Liver (tissue), 3 donors: ENCODE measurements around the gene NCAPH2.

Experiments
- ATF3 ChIP-seq: IDR thresholded peaks from 2 replicates; pipeline ENCODE4 v1.6.1; 2016; ENCODE audit warnings: antibody characterized with exemption
- CTCF ChIP-seq: fragments of 150-350 bp; IDR thresholded peaks from 2 replicates; pipeline ENCODE4 v1.5.1; 2017; ENCODE audit warnings: improper control_type of control experiment, low read depth, low read length; ENCODE audit not compliant: missing input control
- EGR1 ChIP-seq, 2 donors: IDR thresholded peaks; 2 replicates each; pipeline ENCODE4 v1.6.1; 2016 to 2018; ENCODE audit warnings: antibody characterized with exemption in 2 of 2, low read depth in 2 of 2
- GABPA ChIP-seq, 2 donors: IDR thresholded peaks in 1 of 2; conservative IDR thresholded peaks in 1 of 2; 2 replicates each; pipeline ENCODE4 v1.6.1; 2016; ENCODE audit warnings: antibody characterized with exemption in 2 of 2, mild to moderate bottlenecking in 1 of 2, moderate library complexity in 1 of 2
- HNF4G ChIP-seq: IDR thresholded peaks from 2 replicates; pipeline ENCODE4 v1.6.1; 2016; ENCODE audit warnings: antibody characterized with exemption
- NR2F2 ChIP-seq: IDR thresholded peaks from 2 replicates; pipeline ENCODE4 v1.6.1; 2016; ENCODE audit warnings: antibody characterized with exemption
- RAD21 ChIP-seq, 2 donors: IDR thresholded peaks; 2 replicates each; pipeline ENCODE4 v1.6.1; 2016; ENCODE audit warnings: antibody characterized with exemption in 2 of 2, mild to moderate bottlenecking in 2 of 2
- REST ChIP-seq: IDR thresholded peaks from 2 replicates; pipeline ENCODE4 v1.6.1; 2016; ENCODE audit warnings: antibody characterized with exemption, mild to moderate bottlenecking
- RXRA ChIP-seq, 2 donors: IDR thresholded peaks; 2 replicates each; pipeline ENCODE4 v1.6.1; 2017 to 2018; ENCODE audit warnings: antibody characterized with exemption in 2 of 2, mild to moderate bottlenecking in 1 of 2
- SP1 ChIP-seq: IDR thresholded peaks from 2 replicates; pipeline ENCODE4 v1.6.1; 2018; ENCODE audit warnings: antibody characterized with exemption, mild to moderate bottlenecking
- TAF1 ChIP-seq: conservative IDR thresholded peaks from 2 replicates; pipeline ENCODE4 v1.6.1; 2016; ENCODE audit warnings: antibody characterized with exemption, mild to moderate bottlenecking
- YY1 ChIP-seq: IDR thresholded peaks from 2 replicates; pipeline ENCODE4 v1.6.1; 2016; ENCODE audit warnings: antibody characterized with exemption, mild to moderate bottlenecking
- ZBTB33 ChIP-seq: IDR thresholded peaks from 2 replicates; pipeline ENCODE4 v1.6.1; 2016; ENCODE audit warnings: antibody characterized with exemption
- TF ChIP-seq, protein P1 (sequence below): IDR thresholded peaks from 2 replicates; pipeline ENCODE4 v1.6.1; 2016; ENCODE audit warnings: antibody characterized with exemption
- donor health status: healthy.
- donor health status: healthy.

- TF ChIP-seq CTCF (no peak), SP1 (no peak), RAD21 (IDR thresholded peaks at IDR 0.05) (no peak), TAF1 (no peak), ATF3 (no peak), YY1 (no peak), RXRA (IDR thresholded peaks at IDR 0.05) (no peak), NR2F2 (no peak), REST (no peak), ZBTB33 (no peak), HNF4G (no peak), EGR1 (IDR thresholded peaks at IDR 0.05; ENCODE audit: low read depth in 2 of 2) (no peak), GABPA (IDR thresholded peaks at IDR 0.05 in 1 of 2, conservative IDR thresholded peaks at IDR 0.05 in 1 of 2) (no peak)
- TF ChIP-seq, protein P1, sequence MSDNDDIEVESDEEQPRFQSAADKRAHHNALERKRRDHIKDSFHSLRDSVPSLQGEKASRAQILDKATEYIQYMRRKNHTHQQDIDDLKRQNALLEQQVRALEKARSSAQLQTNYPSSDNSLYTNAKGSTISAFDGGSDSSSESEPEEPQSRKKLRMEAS: no peak
Measured at GRCh38 chr22:50481440-50482106, 26.5 kb upstream of the NCAPH2 start, which contains the start of gene ADM2.
